Measurements from ENCODE around the gene CORO1C.

The CORO1C gene

DNA sequence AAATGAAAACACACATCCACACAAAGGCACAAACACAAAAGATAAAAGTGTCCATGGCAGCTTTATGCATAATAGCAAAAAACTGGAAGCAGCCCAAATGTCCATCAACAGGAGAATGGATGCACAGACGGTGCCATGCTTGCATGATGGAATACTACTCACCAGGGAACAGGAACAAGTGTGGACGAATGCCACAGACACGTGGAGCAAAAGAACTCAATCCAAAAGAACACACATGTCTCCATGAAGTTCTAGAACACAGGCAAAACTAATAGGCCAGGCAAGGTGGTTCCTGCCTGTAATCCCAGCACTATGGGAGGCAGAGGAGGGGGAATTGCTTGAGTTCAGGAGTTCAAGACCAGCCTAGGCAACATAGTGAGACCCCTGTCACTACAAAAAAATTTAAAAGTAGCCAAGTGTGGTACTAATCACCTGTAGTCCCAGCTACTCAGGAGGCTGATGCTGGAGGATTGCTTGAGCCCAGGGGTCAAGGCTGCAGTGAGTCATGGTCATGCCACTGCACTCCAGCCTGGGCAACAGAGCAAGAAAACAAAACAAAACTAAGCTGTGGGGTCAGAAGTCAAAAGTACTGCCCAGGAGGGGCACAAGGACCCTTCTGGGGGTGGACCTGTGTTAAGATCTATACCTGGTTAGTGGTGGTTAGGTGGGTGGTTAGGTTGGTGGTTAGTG, 126.2 kb downstream of the CORO1C start:
- no peak for DNase-seq
- H3K9me3 ChIP-seq (ENCODE audit: severe bottlenecking): peaks cover 4% of the 10 kb centered on the region
- TF ChIP-seq, protein P1, sequence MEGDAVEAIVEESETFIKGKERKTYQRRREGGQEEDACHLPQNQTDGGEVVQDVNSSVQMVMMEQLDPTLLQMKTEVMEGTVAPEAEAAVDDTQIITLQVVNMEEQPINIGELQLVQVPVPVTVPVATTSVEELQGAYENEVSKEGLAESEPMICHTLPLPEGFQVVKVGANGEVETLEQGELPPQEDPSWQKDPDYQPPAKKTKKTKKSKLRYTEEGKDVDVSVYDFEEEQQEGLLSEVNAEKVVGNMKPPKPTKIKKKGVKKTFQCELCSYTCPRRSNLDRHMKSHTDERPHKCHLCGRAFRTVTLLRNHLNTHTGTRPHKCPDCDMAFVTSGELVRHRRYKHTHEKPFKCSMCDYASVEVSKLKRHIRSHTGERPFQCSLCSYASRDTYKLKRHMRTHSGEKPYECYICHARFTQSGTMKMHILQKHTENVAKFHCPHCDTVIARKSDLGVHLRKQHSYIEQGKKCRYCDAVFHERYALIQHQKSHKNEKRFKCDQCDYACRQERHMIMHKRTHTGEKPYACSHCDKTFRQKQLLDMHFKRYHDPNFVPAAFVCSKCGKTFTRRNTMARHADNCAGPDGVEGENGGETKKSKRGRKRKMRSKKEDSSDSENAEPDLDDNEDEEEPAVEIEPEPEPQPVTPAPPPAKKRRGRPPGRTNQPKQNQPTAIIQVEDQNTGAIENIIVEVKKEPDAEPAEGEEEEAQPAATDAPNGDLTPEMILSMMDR (IDR thresholded peaks at IDR 0.05; ENCODE audit: low read depth, low read length): no peak

DNA sequence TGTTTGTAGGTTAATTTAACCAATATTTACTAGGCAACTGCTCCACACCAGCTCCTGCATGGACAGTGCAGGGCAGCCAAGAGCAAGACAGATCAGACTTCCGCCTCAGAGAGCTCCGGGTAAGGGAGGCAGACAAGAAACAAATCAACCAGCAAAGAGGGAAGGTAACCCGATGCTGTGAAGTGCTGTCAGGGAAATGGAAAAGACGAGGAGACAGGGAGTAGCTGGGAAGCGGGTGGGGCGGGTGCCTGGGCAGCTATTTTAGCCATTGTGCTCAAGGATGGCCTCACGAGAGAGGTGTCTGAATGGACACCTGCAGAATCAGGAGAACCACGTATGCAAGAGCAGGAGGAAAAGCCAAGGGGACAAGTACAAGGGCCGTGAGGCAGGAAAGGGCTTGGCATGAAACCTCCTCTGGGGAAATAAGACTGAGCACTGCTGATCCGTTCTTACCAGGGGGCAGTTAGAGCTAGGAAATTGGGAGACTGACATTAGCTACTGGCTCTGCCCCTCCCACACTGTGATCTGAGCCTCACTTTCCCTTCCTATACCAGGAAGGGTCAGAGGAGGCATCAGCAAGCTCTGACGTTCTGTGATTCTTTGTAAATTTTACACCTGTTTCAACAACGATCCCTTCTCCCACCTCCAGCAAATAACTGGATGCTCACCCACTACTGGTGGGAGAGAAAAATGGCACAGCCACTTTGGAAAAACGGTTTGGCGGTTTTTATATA, 126.9 kb downstream of the CORO1C start:
- TF ChIP-seq, protein P1 (IDR thresholded peaks at IDR 0.05; ENCODE audit: low read depth, low read length): no peak

More for the DNA sequence above, 126.2 kb downstream of the CORO1C start:
- no peak overlapping the region for H3K4me3 ChIP-seq (ENCODE audit: low read depth, low read length)
- H3K36me3 ChIP-seq: no peaks in the 10 kb centered on the region
- no peaks in the 10 kb centered on the region for H3K27me3 ChIP-seq (ENCODE audit: insufficient read depth, low read depth, severe bottlenecking)
- H3K27ac ChIP-seq: no peak overlapping the region

GRCh38 chr12:108603743-108604142, 127.6 kb downstream of the CORO1C start:
- Histone ChIP-seq H3K4me3 (ENCODE audit: low read depth, low read length) (no peak overlapping the region), H3K36me3 (no peaks in the 10 kb centered on the region), H3K9me3 (ENCODE audit: severe bottlenecking) (peaks cover 4% of the 10 kb centered on the region), H3K27ac (no peak overlapping the region), H3K27me3 (ENCODE audit: insufficient read depth, low read depth, severe bottlenecking) (no peaks in the 10 kb centered on the region)
- TF ChIP-seq, protein P1 (IDR thresholded peaks at IDR 0.05; ENCODE audit: low read depth, low read length): no peak
- DNase-seq: no peak

More for the DNA sequence above, 126.9 kb downstream of the CORO1C start:
- H3K27ac ChIP-seq: no peak overlapping the region
- no peaks in the 10 kb centered on the region for H3K36me3 ChIP-seq
- H3K9me3 ChIP-seq (ENCODE audit: severe bottlenecking): peaks cover 4% of the 10 kb centered on the region
- no peaks in the 10 kb centered on the region for H3K27me3 ChIP-seq (ENCODE audit: insufficient read depth, low read depth, severe bottlenecking)
- no peak overlapping the region for H3K4me3 ChIP-seq (ENCODE audit: low read depth, low read length)
- DNase-seq: no peak

- H3K27ac ChIP-seq: no peak overlapping the region
- H3K36me3 ChIP-seq: no peaks in the 10 kb centered on the region
- DNase-seq: no peak
- TF ChIP-seq, protein P1 (IDR thresholded peaks at IDR 0.05; ENCODE audit: low read depth, low read length): no peak
- H3K4me3 ChIP-seq (ENCODE audit: low read depth, low read length): no peak overlapping the region
- H3K9me3 ChIP-seq (ENCODE audit: severe bottlenecking): peaks cover 4% of the 10 kb centered on the region
- no peaks in the 10 kb centered on the region for H3K27me3 ChIP-seq (ENCODE audit: insufficient read depth, low read depth, severe bottlenecking)
These were observed 128.2 kb downstream of the CORO1C start for GRCh38 chr12:108602976-108603704.

DNA sequence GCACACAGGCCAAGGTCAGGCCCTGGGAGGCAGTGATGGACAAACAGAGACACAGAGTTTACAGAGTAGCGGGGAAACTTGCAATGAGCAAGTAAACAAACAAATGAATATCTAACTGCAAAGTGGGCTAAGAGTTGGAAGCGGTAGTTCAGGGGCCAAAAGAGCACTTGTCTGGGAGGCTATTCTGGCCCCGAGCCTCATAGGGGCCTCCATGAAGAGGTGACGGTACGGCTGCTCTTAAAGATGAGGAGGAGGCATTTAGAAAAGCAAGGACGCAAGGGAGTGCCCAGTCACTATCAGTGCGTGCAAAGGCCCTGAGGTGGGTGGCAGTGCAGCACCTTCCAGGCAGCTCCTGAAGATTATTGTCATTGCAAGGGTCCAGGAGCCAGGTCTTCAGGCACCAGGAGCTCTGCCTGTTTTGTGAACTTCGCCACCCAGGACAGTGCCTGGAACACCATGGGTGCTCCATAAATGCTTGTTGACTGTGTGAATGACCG, 129.1 kb downstream of the CORO1C start:
- no peak for DNase-seq
- Histone ChIP-seq H3K4me3 (ENCODE audit: low read depth, low read length) (no peak overlapping the region), H3K27me3 (ENCODE audit: insufficient read depth, low read depth, severe bottlenecking) (no peaks in the 10 kb centered on the region), H3K36me3 (no peaks in the 10 kb centered on the region), H3K27ac (no peak overlapping the region), H3K9me3 (ENCODE audit: severe bottlenecking) (peaks cover 4% of the 10 kb centered on the region)
- TF ChIP-seq, protein P1 (IDR thresholded peaks at IDR 0.05; ENCODE audit: low read depth, low read length): no peak

Measured in WERI-Rb-1 (cell line).